H1 (cell line): Measurements from ENCODE around the gene NEGR1. TPM values are rescaled to one million over a fixed set of nuclear protein-coding genes. Genes with fewer than 3 reads are reported as not detected.

Source experiments
- CTCF ChIA-PET: fragments of 300-600 bp; sonication (Branson Sonifier 250); formaldehyde crosslinking; loops from one replicate; lab custom pipeline; 2021; ENCODE audit not compliant: partially characterized antibody; lab: Charles Lee
- POLR2A ChIA-PET: fragments of 300-600 bp; sonication (Branson Sonifier 250); formaldehyde crosslinking; loops from one replicate; lab custom pipeline; 2021; ENCODE audit warnings: inconsistent platforms; ENCODE audit not compliant: partially characterized antibody; lab: Charles Lee
- DNase-seq, 2 experiments: peaks; one replicate each; pipeline versions ENCODE4 v3.0.0 to v3.0.0-alpha.2; 2010 to 2022; ENCODE audit warnings: low spot score in 2 of 2, low read depth in 1 of 2, mixed read lengths in 1 of 2
- FAIRE-seq: peaks from 2 replicates; lab custom pipeline; 2011; peaks lifted over from hg19 to GRCh38; lab: Jason Lieb, UNC
- H2AFZ ChIP-seq: 2 replicates; pipeline ENCODE4 v1.8.1; 2012; ENCODE audit warnings: low read length, inconsistent platforms
- H2AK5ac ChIP-seq: 2 replicates; pipeline ENCODE4 v1.6.1; 2013; ENCODE audit warnings: low read depth, low read length
- H2BK120ac ChIP-seq: replicated peaks from 2 replicates; pipeline ENCODE3; 2013; ENCODE audit warnings: low read depth, low read length, inconsistent platforms
- H2BK12ac ChIP-seq: 2 replicates; pipeline ENCODE4 v1.6.1; 2013; ENCODE audit warnings: low read depth, low read length
- H2BK15ac ChIP-seq: 2 replicates; pipeline ENCODE4 v1.6.1; 2013; ENCODE audit warnings: low read length
- H2BK20ac ChIP-seq: 2 replicates; pipeline ENCODE4 v1.6.1; 2013; ENCODE audit warnings: low read length
- H2BK5ac ChIP-seq: 2 replicates; pipeline ENCODE4 v1.6.1; 2013; ENCODE audit warnings: low read depth, low read length
- H3K14ac ChIP-seq: 2 replicates; pipeline ENCODE4 v1.6.1; 2013; ENCODE audit warnings: inconsistent platforms; ENCODE audit not compliant: insufficient read length
- H3K18ac ChIP-seq: 2 replicates; pipeline ENCODE4 v1.6.1; 2013; ENCODE audit warnings: low read length; ENCODE audit errors: extremely low read depth
- H3K23ac ChIP-seq: 2 replicates; pipeline ENCODE4 v1.6.1; 2013; ENCODE audit warnings: inconsistent platforms; ENCODE audit not compliant: insufficient read length
- H3K23me2 ChIP-seq: 2 replicates; pipeline ENCODE4 v1.6.1; 2013; ENCODE audit warnings: low read depth, low read length
- H3K27ac ChIP-seq: 2 replicates; pipeline ENCODE4 v1.6.1; 2011; ENCODE audit warnings: low read depth, low read length, inconsistent platforms
- H3K27me3 ChIP-seq, 4 experiments: replicated peaks in 1 of 4; 1 replicate in 1 of 4; 2 replicates in 3 of 4; pipeline versions ENCODE4 v1.6.1 to v1.8.1; 2011 to 2013; ENCODE audit warnings: low read length in 3 of 4, mild to moderate bottlenecking in 3 of 4, inconsistent platforms in 2 of 4, mixed read lengths in 2 of 4, moderate library complexity in 1 of 4; ENCODE audit not compliant: control insufficient read depth in 3 of 4, insufficient read depth in 3 of 4; ENCODE audit errors: extremely low read depth in 1 of 4
- H3K36me3 ChIP-seq, 4 experiments: 2 replicates each; pipeline versions ENCODE4 v1.6.1 to v1.8.1; 2011 to 2013; ENCODE audit warnings: mild to moderate bottlenecking in 4 of 4, low read length in 3 of 4, moderate library complexity in 2 of 4, control low read depth in 1 of 4, inconsistent platforms in 1 of 4; ENCODE audit not compliant: insufficient read depth in 4 of 4, control insufficient read depth in 2 of 4
- H3K4ac ChIP-seq: replicated peaks from 2 replicates; pipeline ENCODE3; 2013; ENCODE audit warnings: low read length, low read depth, mixed read lengths, inconsistent platforms; ENCODE audit not compliant: insufficient read length
- H3K4me1 ChIP-seq, 4 experiments: replicated peaks in 1 of 4; 1 replicate in 1 of 4; 2 replicates in 3 of 4; pipeline versions ENCODE4 v1.6.1 to v1.8.1; 2011 to 2013; ENCODE audit warnings: low read length in 3 of 4, inconsistent platforms in 2 of 4, mixed read lengths in 1 of 4; ENCODE audit not compliant: insufficient read depth in 4 of 4, control insufficient read depth in 3 of 4
- H3K4me2 ChIP-seq, 2 experiments: 2 replicates each; pipeline versions ENCODE4 v1.6.1 to v1.8.1; 2011 to 2013; ENCODE audit warnings: low read depth in 2 of 2, low read length in 2 of 2, control low read depth in 1 of 2, inconsistent platforms in 1 of 2, mild to moderate bottlenecking in 1 of 2; ENCODE audit not compliant: insufficient read depth in 1 of 2
- H3K4me3 ChIP-seq, 4 experiments: fragments of 200-600, 300-600 bp in 1 of 4; sonication (generic), shearing (Covaris generic), sonication (Bioruptor Twin) in 1 of 4; 2 replicates each; pipeline versions ENCODE4 v1.5.1 to v1.8.1; 2011 to 2016; ENCODE audit warnings: low read length in 4 of 4, low read depth in 3 of 4, control low read depth in 2 of 4, inconsistent platforms in 2 of 4, mild to moderate bottlenecking in 2 of 4, mixed read lengths in 1 of 4, moderate library complexity in 1 of 4; ENCODE audit not compliant: insufficient read depth in 2 of 4; ENCODE audit errors: extremely low read depth in 1 of 4
- H3K56ac ChIP-seq: replicated peaks from 2 replicates; pipeline ENCODE3; 2013; ENCODE audit warnings: low read depth, mild to moderate bottlenecking, mixed read lengths, low read length, inconsistent platforms; ENCODE audit not compliant: insufficient read length
- H3K79me1 ChIP-seq: 2 replicates; pipeline ENCODE4 v1.6.1; 2013; ENCODE audit warnings: low read depth, low read length, control low read depth
- H3K79me2 ChIP-seq, 2 experiments: 2 replicates each; pipeline versions ENCODE4 v1.6.1 to v1.8.1; 2012 to 2013; ENCODE audit warnings: low read length in 2 of 2, mild to moderate bottlenecking in 2 of 2, inconsistent platforms in 1 of 2; ENCODE audit not compliant: insufficient read depth in 2 of 2, control insufficient read depth in 1 of 2
- H3K9ac ChIP-seq, 4 experiments: replicated peaks in 1 of 4; 1 replicate in 1 of 4; 2 replicates in 3 of 4; pipeline versions ENCODE4 v1.6.1 to v1.8.1; 2011 to 2013; ENCODE audit warnings: low read depth in 3 of 4, low read length in 3 of 4, control low read depth in 2 of 4, mild to moderate bottlenecking in 2 of 4, moderate library complexity in 2 of 4, inconsistent platforms in 1 of 4; ENCODE audit errors: extremely low read depth in 1 of 4
- H3K9me3 ChIP-seq, 2 experiments: 2 replicates each; pipeline versions ENCODE4 v1.6.1 to v1.8.1; 2012 to 2013; ENCODE audit warnings: mild to moderate bottlenecking in 2 of 2, moderate library complexity in 2 of 2, control low read depth in 1 of 2, inconsistent platforms in 1 of 2, low read depth in 1 of 2, low read length in 1 of 2, mixed read lengths in 1 of 2; ENCODE audit not compliant: insufficient read depth in 2 of 2
- H4K20me1 ChIP-seq, 2 experiments: replicated peaks in 1 of 2; 2 replicates each; pipeline versions ENCODE3 to v1.8.1; 2011 to 2013; ENCODE audit warnings: inconsistent platforms in 2 of 2, low read length in 2 of 2, mild to moderate bottlenecking in 1 of 2; ENCODE audit not compliant: insufficient read depth in 2 of 2, control insufficient read depth in 1 of 2
- H4K5ac ChIP-seq: 2 replicates; pipeline ENCODE4 v1.6.1; 2013; ENCODE audit warnings: low read length, low read depth, mixed read lengths, inconsistent platforms; ENCODE audit not compliant: insufficient read length
- H4K8ac ChIP-seq: 2 replicates; pipeline ENCODE4 v1.8.0; 2013; ENCODE audit warnings: mild to moderate bottlenecking, moderate library complexity, low read length, inconsistent platforms; ENCODE audit not compliant: insufficient read depth; ENCODE audit errors: extremely low read depth
- H4K91ac ChIP-seq: replicated peaks from 2 replicates; pipeline ENCODE3; 2013; ENCODE audit warnings: low read length, mixed read lengths, inconsistent platforms; ENCODE audit not compliant: insufficient read length
- CREB1 ChIP-seq: IDR thresholded peaks from 2 replicates; pipeline ENCODE4 v1.6.1; 2012; ENCODE audit warnings: inconsistent platforms
- CTCF ChIP-seq, 3 experiments: IDR thresholded peaks; 1 replicate in 2 of 3; 2 replicates in 1 of 3; pipeline versions ENCODE4 v1.5.1 to v1.6.1; 2011; ENCODE audit warnings: low read length in 3 of 3, mild to moderate bottlenecking in 3 of 3, inconsistent platforms in 2 of 3, low read depth in 1 of 3, moderate library complexity in 1 of 3; ENCODE audit not compliant: insufficient read depth in 1 of 3; ENCODE audit errors: control extremely low read depth in 1 of 3
- EGR1 ChIP-seq: IDR thresholded peaks from 2 replicates; pipeline ENCODE4 v1.6.1; 2011; ENCODE audit warnings: low read depth, low read length, borderline replicate concordance
- JUN ChIP-seq: IDR thresholded peaks from 2 replicates; pipeline ENCODE4 v1.6.1; 2011; ENCODE audit warnings: low read depth, mild to moderate bottlenecking, improper control_type of control experiment, low read length
- JUND ChIP-seq: IDR thresholded peaks from 2 replicates; pipeline ENCODE4 v1.6.1; 2011; ENCODE audit warnings: mild to moderate bottlenecking, improper control_type of control experiment, low read length
- KDM4A ChIP-seq: IDR thresholded peaks from one replicate; pipeline ENCODE4 v1.7.1; 2012; ENCODE audit warnings: low read depth, mild to moderate bottlenecking, moderate library complexity, low read length, inconsistent platforms; ENCODE audit not compliant: severe bottlenecking
- MAFK ChIP-seq: IDR thresholded peaks from 2 replicates; pipeline ENCODE4 v1.6.1; 2012; ENCODE audit warnings: low read depth, mild to moderate bottlenecking, improper control_type of control experiment, low read length
- NRF1 ChIP-seq: IDR thresholded peaks from 2 replicates; pipeline ENCODE4 v1.6.1; 2011; ENCODE audit warnings: mild to moderate bottlenecking, low read depth, low read length, improper control_type of control experiment
- SIN3A ChIP-seq, 2 experiments: IDR thresholded peaks in 1 of 2; conservative IDR thresholded peaks in 1 of 2; 2 replicates each; pipeline ENCODE4 v1.6.1; 2011 to 2012; ENCODE audit warnings: low read length in 2 of 2, improper control_type of control experiment in 1 of 2, low read depth in 1 of 2, mild to moderate bottlenecking in 1 of 2
- SP1 ChIP-seq: IDR thresholded peaks from 2 replicates; pipeline ENCODE4 v1.6.1; 2011; ENCODE audit warnings: low read depth, low read length
- SUZ12 ChIP-seq: fragments of 200-600 bp; sonication (generic); IDR thresholded peaks from 2 replicates; pipeline ENCODE4 v1.6.1; 2012; ENCODE audit warnings: mild to moderate bottlenecking, inconsistent platforms, low read length, moderate library complexity, mixed read lengths
- WGBS, 2 experiments: shearing (Covaris generic) in 1 of 2; methylation state at CpG; one replicate each; pipeline versions ENCODE4 v1.1.6 to v1.1.7; 2013 to 2015; ENCODE audit warnings: low lambda C conversion rate in 2 of 2, mixed read lengths in 2 of 2, inconsistent platforms in 1 of 2, low coverage in 1 of 2, missing lambda C conversion rate in 1 of 2; ENCODE audit not compliant: insufficient replicate concordance in 2 of 2, insufficient coverage in 1 of 2, insufficient read length in 1 of 2; ENCODE audit errors: extremely low coverage in 1 of 2, missing lambda C conversion rate in 1 of 2; 5-methylcytosine and 5-hydroxymethylcytosine counted together
- polyA plus RNA-seq, 7 experiments: library from polyadenylated mRNA; depleted of rRNA in 3 of 7; stranded (reverse) in 5 of 7; unstranded in 2 of 7; fragments of >200 nt in 5 of 7; fragments of 200-250 nt in 2 of 7; gene quantifications; 1 replicate in 5 of 7; 2 replicates in 1 of 7; 4 replicates in 1 of 7; pipeline versions ENCODE4 v1.2.1 to v1.2.3, GENCODE V29; 2011 to 2013; ENCODE audit warnings: missing spikeins in 2 of 7, mixed read lengths in 2 of 7
- total RNA-seq: library from RNA; stranded (reverse); fragmentation: NEBNext Ultra II Directional; extraction: Animal tissue kit (Norgen Biotek cat#: 25700); gene quantifications from 2 replicates; pipeline ENCODE4 v1.2.1, GENCODE V29; 2021

The NEGR1 gene
- total and polyA plus RNA-seq, 2 of the 8 experiments (the other 6 are each of a cell fraction or from before 2014, with no cell fraction given): 0.71 to 1.3 TPM

DNA sequence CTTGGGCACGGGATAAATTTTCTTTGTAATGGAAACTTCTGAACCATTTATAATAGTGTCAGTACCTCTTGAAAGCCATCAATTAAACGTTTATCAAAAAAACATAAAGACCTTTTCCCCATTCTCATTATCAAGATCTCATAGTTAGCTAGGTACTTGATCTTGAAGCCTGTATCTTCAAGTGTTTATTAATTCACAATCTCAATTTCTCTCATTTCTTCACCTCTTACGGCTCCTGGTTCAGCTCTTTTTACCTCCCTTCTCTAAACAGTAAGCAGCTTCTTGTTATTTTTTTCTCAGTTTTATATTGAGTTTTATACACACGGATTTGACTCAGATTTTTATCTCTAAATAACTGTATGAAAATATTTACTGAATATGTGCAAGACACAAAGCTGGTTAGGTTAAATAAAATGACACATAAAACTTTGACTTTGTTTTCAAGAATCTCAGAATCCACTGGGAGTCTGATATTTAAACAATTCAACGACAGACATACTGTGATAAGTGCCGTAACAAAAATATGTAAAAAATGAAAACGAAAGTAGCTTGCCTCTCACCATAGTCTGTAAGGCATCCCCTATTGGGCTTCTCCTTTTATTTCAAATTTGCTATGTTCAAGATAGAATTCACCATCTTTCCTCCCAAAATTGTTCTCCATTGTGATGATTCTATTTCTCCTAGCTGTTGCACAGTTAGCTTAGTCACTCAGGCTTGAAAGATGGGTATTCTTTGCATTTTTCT, 789.9 kb downstream of the NEGR1 start:
- Histone ChIP-seq H4K91ac (no peak overlapping the region), H2AK5ac (no peak overlapping the region), H4K20me1 (no peaks in the 10 kb centered on the region), H3K4me2 (no peak overlapping the region), H3K9ac (no peak overlapping the region), H3K18ac (no peak overlapping the region), H3K56ac (no peak overlapping the region), H3K79me1 (no peaks in the 10 kb centered on the region), H2BK5ac (no peak overlapping the region), H3K27ac (no peak overlapping the region), H2BK20ac (no peak overlapping the region), H3K36me3 (no peaks in the 10 kb centered on the region), H3K9me3 (no peaks in the 10 kb centered on the region), H3K4ac (no peak overlapping the region), H3K4me1 (no peaks in the 10 kb centered on the region), H4K8ac (no peak overlapping the region), H3K14ac (no peak overlapping the region), H2BK12ac (no peak overlapping the region), H2AFZ (no peak overlapping the region), H3K23me2 (no peaks in the 10 kb centered on the region), H2BK15ac (no peak overlapping the region), H3K27me3 (no peaks in the 10 kb centered on the region), H3K4me3 (no peak overlapping the region), H3K23ac (no peak overlapping the region), H4K5ac (no peak overlapping the region), H2BK120ac (no peak overlapping the region), H3K79me2 (no peaks in the 10 kb centered on the region)
- FAIRE-seq: no peak
- ChIA-PET POLR2A (no interaction called here), CTCF (no interaction called here)
- DNase-seq: no peak
- WGBS, 2 experiments: 87% methylated on average over 7 of the region's 7 CpGs; no CpG with 5 or more reads in 1 of the 2 experiments
- TF ChIP-seq JUN (no peak), SUZ12 (no peak), MAFK (no peak), NRF1 (no peak), EGR1 (no peak), CTCF (IDR thresholded peaks at IDR 0.05; ENCODE audit: control extremely low read depth in 1 of 3, insufficient read depth in 1 of 3, low read depth in 1 of 3, low read length in 3 of 3) (no peak), SP1 (no peak), SIN3A (conservative IDR thresholded peaks at IDR 0.05 in 1 of 2, IDR thresholded peaks at IDR 0.05 in 1 of 2; ENCODE audit: low read depth in 1 of 2, low read length in 2 of 2) (no peak), CREB1 (no peak), KDM4A (no peak), JUND (no peak)
